Left ventricle myocardium inferior (tissue), 1 donor: ENCODE results near the gene RPL36A. TPM values are rescaled to one million over a fixed set of nuclear protein-coding genes. Genes with fewer than 3 reads are reported as not detected.
A peak's percentile ranks its signal among the peaks of the same experiment; 100 is the strongest.

ENCODE experiments used
- DNase-seq: peaks from one replicate; pipeline ENCODE4 v3.0.0-alpha.2; 2020
- H3K27ac ChIP-seq: fragments of 200-600 bp; replicated peaks from 2 replicates; pipeline ENCODE4 v1.8.0; 2021
- H3K27me3 ChIP-seq: fragments of 200-600 bp; 2 replicates; pipeline ENCODE4 v1.8.0; 2021; ENCODE audit warnings: low read depth
- H3K36me3 ChIP-seq: fragments of 200-600 bp; 2 replicates; pipeline ENCODE4 v1.8.0; 2021
- H3K4me1 ChIP-seq: fragments of 200-600 bp; 2 replicates; pipeline ENCODE4 v1.8.0; 2021
- H3K4me3 ChIP-seq: fragments of 200-600 bp; 2 replicates; pipeline ENCODE4 v1.8.0; 2021; ENCODE audit warnings: mild to moderate bottlenecking, moderate library complexity
- H3K9me3 ChIP-seq: fragments of 200-600 bp; replicated peaks from 2 replicates; pipeline ENCODE4 v1.8.0; 2021
- intact Hi-C: fragments of 100-400 bp; cut with micrococcal nuclease; formaldehyde crosslinking; loops from one replicate; pipeline ENCODE4 v1.11.0; 2022
- total RNA-seq: library from RNA; stranded (reverse); fragmentation: NEBNext Ultra II Directional; extraction: Animal tissue kit (Norgen Biotek cat#: 25700); gene quantifications from one replicate; pipeline ENCODE4 v1.2.1, GENCODE V29; 2021
- TF ChIP-seq, protein P1 (sequence below): fragments of 200-600 bp; IDR thresholded peaks from 2 replicates; pipeline ENCODE4 v1.8.0; 2021; ENCODE audit warnings: antibody characterized with exemption, mild to moderate bottlenecking, borderline replicate concordance
- donor health status: DM: no; HTN: yes; CAD: no; lungs with severe emphysema.

RPL36A gene
- total RNA-seq, 1 donor from 2014 or later, result 86.9 TPM

DNA sequence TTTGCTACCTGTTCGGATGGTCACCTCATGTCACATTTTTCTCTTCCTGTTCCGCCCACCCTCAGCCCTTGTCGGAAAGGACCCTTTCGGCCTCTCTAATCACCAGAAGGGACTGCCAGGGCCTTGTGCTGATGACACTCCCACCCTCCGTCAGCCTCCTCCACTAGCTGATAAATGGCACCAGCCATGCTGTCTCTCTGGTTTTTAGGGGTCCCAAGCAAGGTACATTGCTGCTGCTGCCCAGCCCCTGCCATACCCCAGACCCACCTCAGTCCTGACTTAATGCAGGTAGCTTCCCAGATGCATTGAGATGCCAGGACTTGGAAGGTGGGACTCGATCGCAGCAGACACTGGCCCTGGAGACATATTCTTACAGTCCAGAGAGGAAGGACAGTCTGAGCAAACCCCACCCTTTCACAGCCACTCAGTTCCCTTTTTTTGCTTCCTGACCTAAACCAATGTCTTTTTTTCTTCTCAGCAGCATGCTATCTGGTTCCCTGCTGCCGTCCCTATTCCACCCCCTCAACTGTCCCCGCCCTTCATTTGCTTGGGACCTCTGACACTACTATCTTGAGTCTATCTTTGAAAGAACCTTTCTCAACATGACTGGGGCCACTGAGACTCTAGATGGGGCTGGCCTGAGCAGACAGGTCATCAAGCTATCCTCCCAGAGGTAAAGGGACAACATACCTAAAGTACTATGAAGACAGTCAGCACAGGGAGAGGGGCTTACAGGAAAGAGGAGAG is 4.8 kb upstream of the RPL36A start, which contains the start of gene BTK:
BTK (minus strand) TSS at position 397 of the 747 bp plus-strand sequence. CDS start 10,907 bp downstream, outside the sequence.
- Histone ChIP-seq H3K27me3 (no peaks in the 10 kb centered on the region), H3K4me3 (no peak within 1 kb of the TSS), H3K9me3 (no peaks in the 10 kb centered on the region), H3K27ac (no peak within 1 kb of the TSS), H3K4me1 (peaks cover 5% of the 10 kb centered on the region), H3K36me3 (no peaks in the 10 kb centered on the region)
- intact Hi-C loops, result no loop called here
- TF ChIP-seq, protein P1, sequence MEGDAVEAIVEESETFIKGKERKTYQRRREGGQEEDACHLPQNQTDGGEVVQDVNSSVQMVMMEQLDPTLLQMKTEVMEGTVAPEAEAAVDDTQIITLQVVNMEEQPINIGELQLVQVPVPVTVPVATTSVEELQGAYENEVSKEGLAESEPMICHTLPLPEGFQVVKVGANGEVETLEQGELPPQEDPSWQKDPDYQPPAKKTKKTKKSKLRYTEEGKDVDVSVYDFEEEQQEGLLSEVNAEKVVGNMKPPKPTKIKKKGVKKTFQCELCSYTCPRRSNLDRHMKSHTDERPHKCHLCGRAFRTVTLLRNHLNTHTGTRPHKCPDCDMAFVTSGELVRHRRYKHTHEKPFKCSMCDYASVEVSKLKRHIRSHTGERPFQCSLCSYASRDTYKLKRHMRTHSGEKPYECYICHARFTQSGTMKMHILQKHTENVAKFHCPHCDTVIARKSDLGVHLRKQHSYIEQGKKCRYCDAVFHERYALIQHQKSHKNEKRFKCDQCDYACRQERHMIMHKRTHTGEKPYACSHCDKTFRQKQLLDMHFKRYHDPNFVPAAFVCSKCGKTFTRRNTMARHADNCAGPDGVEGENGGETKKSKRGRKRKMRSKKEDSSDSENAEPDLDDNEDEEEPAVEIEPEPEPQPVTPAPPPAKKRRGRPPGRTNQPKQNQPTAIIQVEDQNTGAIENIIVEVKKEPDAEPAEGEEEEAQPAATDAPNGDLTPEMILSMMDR, result no peak
- no peak for DNase-seq

DNA sequence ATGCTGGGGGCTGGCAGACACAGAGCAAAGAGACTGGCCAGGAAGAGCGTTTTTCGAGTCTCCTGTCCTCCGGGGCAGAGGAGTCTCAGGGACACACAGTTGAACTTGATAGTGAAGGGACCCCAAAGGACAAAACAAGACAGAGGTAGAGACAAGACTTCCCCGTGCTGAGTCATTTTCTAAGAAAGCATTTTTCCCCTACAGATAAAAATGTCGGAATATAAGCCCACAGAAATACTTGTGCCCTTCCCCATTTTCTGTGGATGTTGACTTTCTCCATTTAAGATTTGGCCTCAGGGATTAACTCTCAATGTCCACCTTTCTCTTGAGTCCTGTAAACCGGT is 4.3 kb upstream of the RPL36A start:
- TF ChIP-seq, protein P1, result no peak
- no peaks in the 10 kb centered on the region for H3K36me3 ChIP-seq
- peaks cover 9% of the 10 kb centered on the region for H3K4me1 ChIP-seq
- intact Hi-C loops, result no loop called here
- no peaks in the 10 kb centered on the region for H3K27me3 ChIP-seq
- H3K27ac ChIP-seq, result no peak overlapping the region
- DNase-seq, result no peak
- no peak overlapping the region for H3K4me3 ChIP-seq
- H3K9me3 ChIP-seq, result no peaks in the 10 kb centered on the region

DNA sequence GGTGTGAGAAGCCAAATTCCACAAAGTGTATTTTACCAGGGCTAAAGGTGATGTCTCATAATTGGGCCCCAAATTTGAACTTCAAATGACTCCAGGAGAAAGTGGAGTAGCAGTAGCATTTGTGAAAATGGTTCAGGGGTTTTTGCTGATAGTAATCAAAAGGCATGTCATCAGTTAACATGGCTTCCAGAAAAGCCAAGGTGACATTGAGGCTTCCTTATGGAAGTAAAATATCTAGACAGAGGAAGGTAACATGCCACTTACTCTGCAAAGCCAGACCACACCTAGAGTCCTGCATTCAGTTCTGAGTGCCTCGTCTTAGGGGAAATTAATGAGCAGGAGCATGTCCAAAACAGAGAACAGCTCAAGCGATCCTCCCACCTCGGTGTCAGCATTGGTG is 2.2 kb upstream of the RPL36A start:
- no peaks in the 10 kb centered on the region for H3K9me3 ChIP-seq
- intact Hi-C loops, result no loop called here
- H3K4me3 ChIP-seq, result no peak overlapping the region
- H3K27ac ChIP-seq, result no peak overlapping the region
- peaks cover 15% of the 10 kb centered on the region for H3K4me1 ChIP-seq
- TF ChIP-seq, protein P1, result no peak
- H3K36me3 ChIP-seq, result no peaks in the 10 kb centered on the region
- H3K27me3 ChIP-seq, result no peaks in the 10 kb centered on the region
- no peak for DNase-seq

DNA sequence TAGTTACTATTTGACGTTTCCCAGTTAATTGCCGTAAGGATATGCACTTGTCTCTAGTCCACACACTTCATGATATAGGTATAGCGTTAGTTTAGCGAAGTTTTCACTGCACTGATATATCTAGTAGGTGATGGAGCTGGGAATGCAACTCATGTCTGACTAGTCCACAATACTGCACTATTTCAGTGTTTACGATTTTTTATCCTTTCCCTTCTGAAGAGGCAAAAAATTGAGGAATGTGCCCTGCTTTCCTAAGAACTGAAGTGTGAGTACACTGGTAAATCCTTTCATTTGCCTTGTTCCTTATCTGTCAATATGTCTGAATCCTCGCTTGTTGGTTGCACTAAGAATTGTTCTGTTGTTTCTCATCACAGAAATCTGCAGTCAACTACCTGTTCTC is 1.0 kb downstream of the RPL36A start:
- Histone ChIP-seq H3K4me1 (peaks cover 15% of the 10 kb centered on the region), H3K27ac (peak overlapping the region; percentile 67), H3K27me3 (no peaks in the 10 kb centered on the region), H3K4me3 (peak overlapping the region; percentile 74), H3K36me3 (no peaks in the 10 kb centered on the region), H3K9me3 (no peaks in the 10 kb centered on the region)
- TF ChIP-seq, protein P1, result no peak
- no peak for DNase-seq
- intact Hi-C loops, result no loop called here

DNA sequence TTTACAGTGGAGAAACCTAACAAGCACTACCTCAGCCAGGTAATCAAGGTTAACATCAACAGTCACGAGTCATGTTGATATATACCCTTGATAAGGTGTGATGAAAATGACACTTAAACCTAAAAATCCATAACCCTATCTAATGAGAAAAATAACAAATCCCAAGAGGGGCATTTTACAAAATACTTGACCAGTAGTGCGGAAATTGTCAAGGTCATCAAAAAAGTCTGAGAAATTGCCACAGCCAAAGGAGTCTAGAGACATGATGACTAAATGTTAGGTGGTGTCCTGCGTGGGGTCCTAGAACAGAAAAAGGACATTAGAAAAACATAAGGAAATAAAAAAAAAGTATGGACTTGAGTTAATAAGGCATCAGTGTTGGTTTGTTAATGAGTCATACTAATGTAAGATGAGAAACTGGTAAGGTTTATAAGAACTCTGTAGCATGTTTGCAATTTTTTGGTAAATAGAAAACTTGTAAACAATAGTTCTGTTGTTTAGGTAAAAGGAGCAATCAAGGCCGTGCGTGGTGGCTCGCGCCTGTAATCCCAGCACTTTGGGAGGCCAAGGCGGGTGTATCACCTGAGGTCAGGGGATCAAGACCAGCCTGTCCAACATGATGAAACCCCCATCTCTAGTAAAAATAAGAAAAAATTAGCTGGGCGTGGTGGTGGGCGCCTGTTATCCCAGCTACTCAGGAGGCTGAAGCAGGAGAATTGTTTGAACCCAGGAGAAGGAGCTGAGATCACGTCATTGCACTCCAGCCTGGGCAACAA is 2.9 kb downstream of the RPL36A start:
- TF ChIP-seq, protein P1, result no peak
- no peak overlapping the region for H3K4me3 ChIP-seq
- peaks cover 15% of the 10 kb centered on the region for H3K4me1 ChIP-seq
- intact Hi-C loops, result no loop called here
- DNase-seq, result no peak
- H3K9me3 ChIP-seq, result no peaks in the 10 kb centered on the region
- no peaks in the 10 kb centered on the region for H3K27me3 ChIP-seq
- no peaks in the 10 kb centered on the region for H3K36me3 ChIP-seq
- no peak overlapping the region for H3K27ac ChIP-seq
